GM10266 (cell line): ENCODE measurements around the gene MACF1.

ENCODE experiments used
- DNase-seq: peaks from one replicate; pipeline ENCODE4 v3.0.0; 2012; ENCODE audit errors: extremely low spot score
- TF ChIP-seq, protein P1 (sequence below): IDR thresholded peaks from 2 replicates; pipeline ENCODE4 v1.5.1; 2012; ENCODE audit warnings: mild to moderate bottlenecking, low read depth; ENCODE audit not compliant: control insufficient read depth, insufficient read depth; ENCODE audit errors: missing control alignments

The MACF1 gene

GRCh38 chr1:39333296-39333695, 128.8 kb downstream of the MACF1 start:
- DNase-seq = no peak

DNA sequence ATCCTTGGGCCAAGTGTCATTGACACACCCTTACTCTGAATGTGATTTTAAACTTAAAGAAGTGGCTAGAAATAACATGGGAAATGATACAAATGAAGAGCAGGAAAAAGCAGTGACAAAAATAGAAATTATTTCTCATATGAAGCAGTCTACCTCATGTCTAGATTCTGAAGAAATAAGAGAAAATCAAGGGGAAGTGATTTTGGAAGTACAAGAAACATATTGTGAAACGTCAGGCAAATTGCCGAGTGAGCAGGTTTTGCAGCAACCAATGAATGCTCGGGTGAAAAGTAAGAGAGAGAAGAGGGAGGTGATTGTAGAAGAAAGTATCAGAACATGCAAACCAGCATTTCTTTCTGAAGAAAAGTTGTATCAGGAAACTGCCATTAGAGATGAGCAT, 130.7 kb downstream of the MACF1 start:
- TF ChIP-seq, protein P1, sequence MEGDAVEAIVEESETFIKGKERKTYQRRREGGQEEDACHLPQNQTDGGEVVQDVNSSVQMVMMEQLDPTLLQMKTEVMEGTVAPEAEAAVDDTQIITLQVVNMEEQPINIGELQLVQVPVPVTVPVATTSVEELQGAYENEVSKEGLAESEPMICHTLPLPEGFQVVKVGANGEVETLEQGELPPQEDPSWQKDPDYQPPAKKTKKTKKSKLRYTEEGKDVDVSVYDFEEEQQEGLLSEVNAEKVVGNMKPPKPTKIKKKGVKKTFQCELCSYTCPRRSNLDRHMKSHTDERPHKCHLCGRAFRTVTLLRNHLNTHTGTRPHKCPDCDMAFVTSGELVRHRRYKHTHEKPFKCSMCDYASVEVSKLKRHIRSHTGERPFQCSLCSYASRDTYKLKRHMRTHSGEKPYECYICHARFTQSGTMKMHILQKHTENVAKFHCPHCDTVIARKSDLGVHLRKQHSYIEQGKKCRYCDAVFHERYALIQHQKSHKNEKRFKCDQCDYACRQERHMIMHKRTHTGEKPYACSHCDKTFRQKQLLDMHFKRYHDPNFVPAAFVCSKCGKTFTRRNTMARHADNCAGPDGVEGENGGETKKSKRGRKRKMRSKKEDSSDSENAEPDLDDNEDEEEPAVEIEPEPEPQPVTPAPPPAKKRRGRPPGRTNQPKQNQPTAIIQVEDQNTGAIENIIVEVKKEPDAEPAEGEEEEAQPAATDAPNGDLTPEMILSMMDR = no peak

More at GRCh38 chr1:39333296-39333695, 128.8 kb downstream of the MACF1 start:
- TF ChIP-seq, protein P1 = no peak

GRCh38 chr1:39337067-39337466, 132.6 kb downstream of the MACF1 start:
- no peak for DNase-seq
- TF ChIP-seq, protein P1 = no peak

More for the DNA sequence above, 130.7 kb downstream of the MACF1 start:
- DNase-seq = no peak

DNA sequence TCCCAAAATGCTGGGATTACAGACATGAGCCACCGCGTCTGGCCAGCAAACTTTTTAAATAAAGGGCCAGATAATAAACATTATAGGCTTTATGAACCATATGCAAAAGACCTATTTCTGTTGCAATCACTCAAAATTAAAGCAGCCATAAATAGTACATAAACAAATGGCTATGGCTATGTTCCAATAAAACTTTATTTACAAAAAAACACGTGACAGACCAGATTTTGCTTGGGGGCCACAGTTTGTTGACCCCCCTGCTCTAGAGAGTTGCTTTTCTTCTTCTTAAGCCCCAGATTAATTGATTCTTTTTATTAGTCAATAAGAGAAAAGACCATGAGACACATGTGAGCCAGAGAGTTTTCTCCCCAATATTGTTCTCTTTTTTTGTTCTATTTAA, 138.3 kb downstream of the MACF1 start:
- TF ChIP-seq, protein P1 = no peak

DNA sequence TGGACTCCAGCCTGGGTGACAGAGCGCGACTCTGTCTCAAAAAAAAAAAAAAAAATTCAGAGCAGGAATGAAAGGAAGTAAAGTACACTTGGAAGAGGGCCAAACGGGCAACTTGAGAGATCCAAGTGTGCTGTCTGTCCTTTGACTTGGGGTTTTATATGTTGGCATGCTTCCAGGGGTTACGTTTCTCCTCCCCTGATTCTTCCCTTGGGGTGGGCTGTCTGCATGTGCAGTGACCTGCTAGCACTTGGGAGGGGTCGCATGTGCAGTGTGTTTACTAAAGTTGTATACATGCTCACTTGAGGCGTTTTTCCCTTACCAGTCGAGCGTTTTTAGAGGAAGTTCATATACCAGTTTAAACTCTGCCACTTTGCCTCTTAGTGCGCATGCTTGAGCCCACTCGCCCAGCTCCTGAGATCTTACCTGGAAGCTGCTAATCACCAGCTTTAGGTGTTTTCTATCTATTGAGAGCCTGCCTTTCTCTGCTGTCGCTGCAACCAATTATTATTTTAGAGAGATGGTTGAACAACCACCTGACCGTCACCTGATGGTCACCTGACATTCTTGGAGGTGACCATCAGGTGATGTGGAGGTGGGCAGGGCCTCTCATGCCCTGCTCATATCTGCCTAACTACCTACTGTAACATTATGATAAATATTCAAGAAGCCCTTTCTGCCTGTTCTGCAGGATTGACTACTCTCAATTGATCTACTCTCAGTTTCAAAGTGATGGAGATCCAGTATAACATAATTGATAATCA, 140.1 kb downstream of the MACF1 start:
- TF ChIP-seq, protein P1 = no peak
- DNase-seq = no peak

More for the DNA sequence above, 138.3 kb downstream of the MACF1 start:
- DNase-seq = no peak

- TF ChIP-seq, protein P1 = no peak
- no peak for DNase-seq
Measured at GRCh38 chr1:39346872-39347271, 142.4 kb downstream of the MACF1 start.

GRCh38 chr1:39348278-39348677, 143.8 kb downstream of the MACF1 start:
- DNase-seq = no peak
- TF ChIP-seq, protein P1 = no peak
